Measurements from ENCODE around the gene TANGO2. TPM values are rescaled to one million over a fixed set of nuclear protein-coding genes. Genes with fewer than 3 reads are reported as not detected.

Gene TANGO2
- total and polyA plus RNA-seq, 9 of the 15 experiments (the other 6 are each of a cell fraction or from before 2014, with no cell fraction given), result 15.5 to 94.9 (median 70.1) TPM

DNA sequence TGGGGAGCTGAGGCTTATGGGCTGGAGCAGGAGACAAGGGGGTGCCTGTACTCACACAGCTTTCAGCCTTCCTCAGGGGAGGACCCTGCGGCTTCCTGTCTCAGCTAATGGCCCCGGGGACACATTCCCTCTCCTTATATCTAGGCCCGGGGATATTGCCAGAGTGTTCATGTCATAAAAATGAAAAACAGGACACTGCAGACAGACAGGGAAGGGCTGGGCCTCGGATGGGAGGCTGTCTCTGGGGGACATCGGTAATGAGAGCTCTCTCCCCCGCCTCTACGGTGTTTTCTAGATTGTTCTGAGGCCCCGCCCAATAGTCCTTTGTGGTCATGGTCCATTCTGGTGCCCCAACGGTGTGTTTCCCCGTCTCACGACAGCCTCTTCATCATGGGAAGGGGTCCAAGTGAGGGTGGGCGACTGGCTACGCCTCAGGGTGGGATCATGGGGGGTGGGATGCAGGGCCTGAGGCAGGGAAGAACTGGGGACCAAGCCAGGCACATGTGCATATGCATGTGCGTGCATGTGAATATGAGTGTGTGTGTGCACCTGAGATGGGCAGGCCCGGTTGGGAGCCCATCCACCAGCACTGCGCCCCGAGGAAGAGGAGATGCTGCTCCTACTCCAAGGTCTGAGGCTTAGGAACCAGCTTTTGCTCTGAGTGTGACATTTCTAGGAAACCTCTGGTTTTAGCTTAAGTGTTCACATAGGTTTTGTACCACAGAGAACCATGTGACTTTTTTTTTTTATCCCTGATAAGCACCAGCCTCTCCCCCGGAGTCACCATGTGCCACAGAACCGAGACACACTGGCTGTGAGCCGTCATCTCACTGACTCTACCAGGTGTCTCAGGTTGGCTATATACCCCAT, 9.6 kb upstream of the TANGO2 start (continued):
- TF ChIP-seq CBFA2T2 (conservative IDR thresholded peaks at IDR 0.05), result no peak
- TF ChIP-seq CXXC5 (CRISPR knock-in tag; IDR thresholded peaks at IDR 0.05), result peak; percentile 68
- TF ChIP-seq, protein P1, sequence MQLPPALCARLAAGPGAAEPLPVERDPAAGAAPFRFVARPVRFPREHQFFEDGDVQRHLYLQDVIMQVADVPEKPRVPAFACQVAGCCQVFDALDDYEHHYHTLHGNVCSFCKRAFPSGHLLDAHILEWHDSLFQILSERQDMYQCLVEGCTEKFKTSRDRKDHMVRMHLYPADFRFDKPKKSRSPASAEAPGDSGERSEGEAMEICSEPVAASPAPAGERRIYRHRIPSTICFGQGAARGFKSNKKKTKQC (CRISPR knock-in tag; IDR thresholded peaks at IDR 0.05), result no peak
- TF ChIP-seq RAD21 (CRISPR knock-in tag; conservative IDR thresholded peaks at IDR 0.05 in 1 of 2, IDR thresholded peaks at IDR 0.05 in 1 of 2), result no peak
- no peak for TF ChIP-seq RUNX1 (IDR thresholded peaks at IDR 0.05; ENCODE audit: low read depth)
- TF ChIP-seq NEUROD1 (IDR thresholded peaks at IDR 0.05; ENCODE audit: borderline replicate concordance, low read depth, low read length, partially characterized antibody), result no peak

DNA sequence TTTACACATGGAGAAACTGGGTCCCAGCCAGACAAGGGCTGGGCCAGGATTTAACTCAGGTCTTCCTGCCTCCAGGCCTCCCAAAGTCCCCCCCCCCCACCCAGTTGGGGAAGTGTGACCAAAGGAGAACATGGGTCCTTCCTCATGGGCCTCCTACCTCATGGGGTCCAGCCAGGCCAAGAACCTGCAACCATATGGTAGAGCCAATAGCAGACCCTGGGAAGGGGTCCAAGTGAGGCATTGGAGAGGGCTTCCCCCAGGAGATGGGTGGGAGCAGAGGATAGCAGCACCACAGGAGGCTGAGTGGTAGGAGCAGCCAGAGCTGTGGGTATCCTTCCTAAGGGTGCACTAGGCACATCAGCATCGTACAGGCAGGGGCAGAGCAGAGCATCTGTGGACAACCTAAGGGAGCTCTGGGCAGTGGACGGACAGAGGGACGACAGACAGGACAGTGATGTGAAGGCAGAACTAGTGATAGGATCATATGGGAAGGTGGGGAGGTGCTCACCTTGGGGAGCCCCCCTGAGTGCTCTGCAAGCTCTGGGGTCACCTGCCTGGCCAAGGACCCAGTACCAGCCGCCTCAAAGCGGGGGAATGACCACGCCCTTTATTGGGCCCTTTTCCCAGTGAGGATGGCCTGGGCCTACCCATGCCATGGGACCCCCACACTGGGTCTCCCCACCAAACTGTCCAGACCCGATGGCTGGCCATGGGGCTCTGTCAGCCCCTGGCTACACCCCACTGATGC, 8.7 kb upstream of the TANGO2 start:
- ChIA-PET CTCF (ENCODE audit: low intra/inter-chr PET ratio) (interaction anchor here (5.7 kb wide), 1 partner anchor 42 kb away, joined by 109 read pairs; no protein-coding TSS in a partner anchor), POLR2A (interaction anchor here (1.1 to 10.0 kb wide), 10 partner anchors 9 to 105 kb away, joined by 4 to 120 read pairs (median 20); partner anchors contain the start of genes RANBP1, TANGO2 and TRMT2A)
- FAIRE-seq (no peak), DNase-seq (ENCODE audit: extremely low read depth in 1 of 4, low spot score in 3 of 4) (no peak), ATAC-seq (no peak)
- Histone ChIP-seq H3K4me1 (replicated peaks in 1 of 2; ENCODE audit: control insufficient read depth in 2 of 2, insufficient read depth in 2 of 2, low read length in 2 of 2) (peaks cover 71 to 95% of the 10 kb centered on the region in 2 experiments), H3K9me3 (replicated peaks; ENCODE audit: control insufficient read depth, insufficient read depth, low read depth, low read length) (no peaks in the 10 kb centered on the region), H3K79me2 (ENCODE audit: control insufficient read depth, insufficient read depth, low read length) (peaks cover 52% of the 10 kb centered on the region), H2AFZ (ENCODE audit: low read depth, low read length) (no peak overlapping the region), H3K9me1 (ENCODE audit: control insufficient read depth, insufficient read depth, low read length) (peaks cover 29% of the 10 kb centered on the region), H3K27me3 (ENCODE audit: control insufficient read depth in 2 of 2, insufficient read depth in 2 of 2, low read length in 2 of 2) (no peaks in the 10 kb centered on the region), H4K20me1 (replicated peaks; ENCODE audit: control insufficient read depth, insufficient read depth, low read length) (peaks cover 15% of the 10 kb centered on the region; the same call in 1 of the 2 replicates), H3K9ac (ENCODE audit: insufficient read depth in 1 of 2, low read depth in 2 of 2, low read length in 2 of 2) (peak overlapping the region in 1 of 2 experiments; percentile 77; a peak in 2 of 4 replicates), H3K4me2 (ENCODE audit: insufficient read depth, low read length) (no peak overlapping the region; the same call in 1 of the 2 replicates), H3K27ac (ENCODE audit: extremely low read depth, low read depth, low read length) (no peak overlapping the region), H3K36me3 (ENCODE audit: control insufficient read depth, insufficient read depth, low read length) (peaks cover 13% of the 10 kb centered on the region; the same call in 2 of the 3 replicates), H3K4me3 (no peak overlapping the region)
- 85% methylated on average over 7 of the region's 7 CpGs for WGBS (ENCODE audit: insufficient coverage, low coverage, missing lambda C conversion rate)
- no TSS peak for BruUV-seq (replicated peaks)
- intact Hi-C loops (cut with micrococcal nuclease) (no loop called here), in situ Hi-C loops (cut with MboI) (loop anchor here (5.0 kb wide), 1 partner anchor 40 kb away; no protein-coding TSS in a partner anchor)
- TF ChIP-seq ZNF143 (CRISPR knock-in tag; IDR thresholded peaks at IDR 0.05), result no peak
- peak; percentile 1; the same call in 1 of the 2 replicates for TF ChIP-seq BHLHE40 (IDR thresholded peaks at IDR 0.05; ENCODE audit: low read length)
- 0 out of 2 replicates have a peak, but pooled peaks have one; percentile 23 for TF ChIP-seq ZNF212 (CRISPR knock-in tag; IDR thresholded peaks at IDR 0.05)
- peak; percentile 28 for TF ChIP-seq SETDB1 (IDR thresholded peaks at IDR 0.05; ENCODE audit: low read length)
- TF ChIP-seq DACH1 (IDR thresholded peaks at IDR 0.05; ENCODE audit: partially characterized antibody), result no peak
- TF ChIP-seq, protein P2, sequence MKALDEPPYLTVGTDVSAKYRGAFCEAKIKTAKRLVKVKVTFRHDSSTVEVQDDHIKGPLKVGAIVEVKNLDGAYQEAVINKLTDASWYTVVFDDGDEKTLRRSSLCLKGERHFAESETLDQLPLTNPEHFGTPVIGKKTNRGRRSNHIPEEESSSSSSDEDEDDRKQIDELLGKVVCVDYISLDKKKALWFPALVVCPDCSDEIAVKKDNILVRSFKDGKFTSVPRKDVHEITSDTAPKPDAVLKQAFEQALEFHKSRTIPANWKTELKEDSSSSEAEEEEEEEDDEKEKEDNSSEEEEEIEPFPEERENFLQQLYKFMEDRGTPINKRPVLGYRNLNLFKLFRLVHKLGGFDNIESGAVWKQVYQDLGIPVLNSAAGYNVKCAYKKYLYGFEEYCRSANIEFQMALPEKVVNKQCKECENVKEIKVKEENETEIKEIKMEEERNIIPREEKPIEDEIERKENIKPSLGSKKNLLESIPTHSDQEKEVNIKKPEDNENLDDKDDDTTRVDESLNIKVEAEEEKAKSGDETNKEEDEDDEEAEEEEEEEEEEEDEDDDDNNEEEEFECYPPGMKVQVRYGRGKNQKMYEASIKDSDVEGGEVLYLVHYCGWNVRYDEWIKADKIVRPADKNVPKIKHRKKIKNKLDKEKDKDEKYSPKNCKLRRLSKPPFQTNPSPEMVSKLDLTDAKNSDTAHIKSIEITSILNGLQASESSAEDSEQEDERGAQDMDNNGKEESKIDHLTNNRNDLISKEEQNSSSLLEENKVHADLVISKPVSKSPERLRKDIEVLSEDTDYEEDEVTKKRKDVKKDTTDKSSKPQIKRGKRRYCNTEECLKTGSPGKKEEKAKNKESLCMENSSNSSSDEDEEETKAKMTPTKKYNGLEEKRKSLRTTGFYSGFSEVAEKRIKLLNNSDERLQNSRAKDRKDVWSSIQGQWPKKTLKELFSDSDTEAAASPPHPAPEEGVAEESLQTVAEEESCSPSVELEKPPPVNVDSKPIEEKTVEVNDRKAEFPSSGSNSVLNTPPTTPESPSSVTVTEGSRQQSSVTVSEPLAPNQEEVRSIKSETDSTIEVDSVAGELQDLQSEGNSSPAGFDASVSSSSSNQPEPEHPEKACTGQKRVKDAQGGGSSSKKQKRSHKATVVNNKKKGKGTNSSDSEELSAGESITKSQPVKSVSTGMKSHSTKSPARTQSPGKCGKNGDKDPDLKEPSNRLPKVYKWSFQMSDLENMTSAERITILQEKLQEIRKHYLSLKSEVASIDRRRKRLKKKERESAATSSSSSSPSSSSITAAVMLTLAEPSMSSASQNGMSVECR (CRISPR knock-in tag; IDR thresholded peaks at IDR 0.05), result no peak

Data from K562 (cell line).